Transverse colon (tissue), 4 donors: ENCODE results near the gene IL17B. TPM values are rescaled to one million over a fixed set of nuclear protein-coding genes. Genes with fewer than 3 reads are reported as not detected.

Experiments used
- DNase-seq: peaks from one replicate; pipeline ENCODE4 v3.0.0-alpha.2; 2019
- H3K27ac ChIP-seq, 4 donors: fragments of 200-600 bp; sonication (generic); 2 replicates each; pipeline ENCODE4 v1.5.1; 2016 to 2018; ENCODE audit warnings: inconsistent platforms in 4 of 4
- H3K27me3 ChIP-seq: fragments of 200-600 bp; sonication (generic); 2 replicates; pipeline ENCODE4 v1.5.1; 2017; ENCODE audit warnings: inconsistent platforms
- H3K36me3 ChIP-seq, 4 donors: fragments of 200-600 bp; sonication (generic); 2 replicates each; pipeline ENCODE4 v1.5.1; 2017 to 2019; ENCODE audit warnings: inconsistent platforms in 4 of 4
- H3K4me1 ChIP-seq, 4 donors: fragments of 200-600 bp; sonication (generic); 2 replicates each; pipeline ENCODE4 v1.5.1; 2017 to 2020; ENCODE audit warnings: inconsistent platforms in 4 of 4
- H3K4me3 ChIP-seq, 4 donors: fragments of 200-600 bp; sonication (generic); 1 replicate in 1 of 4; 2 replicates in 3 of 4; pipeline versions ENCODE4 v1.5.1 to v1.6.1; 2017 to 2019; ENCODE audit warnings: inconsistent platforms in 4 of 4
- H3K9me3 ChIP-seq, 2 donors: fragments of 200-600 bp; sonication (generic); 2 replicates each; pipeline ENCODE4 v1.5.1; 2017 to 2019; ENCODE audit warnings: inconsistent platforms in 2 of 2
- CTCF ChIP-seq, 5 experiments: fragments of 200-600 bp in 3 of 5; fragments of 450-650 bp in 2 of 5; sonication (generic) in 3 of 5; IDR thresholded peaks; 1 replicate in 2 of 5; 2 replicates in 3 of 5; pipeline ENCODE4 v1.5.1; 2016 to 2017; ENCODE audit warnings: antibody characterized with exemption in 5 of 5, inconsistent platforms in 3 of 5, mild to moderate bottlenecking in 2 of 5, moderate library complexity in 1 of 5
- EP300 ChIP-seq: sonication (generic); formaldehyde crosslinking; IDR thresholded peaks from one replicate; pipeline ENCODE4 v1.6.1; 2017; ENCODE audit warnings: antibody characterized with exemption, low read depth
- POLR2A ChIP-seq: fragments of 450-650 bp; IDR thresholded peaks from one replicate; pipeline ENCODE4 v1.6.1; 2016; ENCODE audit warnings: antibody characterized with exemption, mild to moderate bottlenecking, moderate library complexity
- POLR2AphosphoS5 ChIP-seq, 3 donors: sonication (generic); formaldehyde crosslinking; IDR thresholded peaks; one replicate each; pipeline ENCODE4 v1.6.1; 2016; ENCODE audit warnings: antibody characterized with exemption in 3 of 3
- WGBS, 2 donors: methylation state at CpG; one replicate each; pipeline ENCODE4 v1.1.5; 2018; ENCODE audit warnings: low coverage in 1 of 2; 5-methylcytosine and 5-hydroxymethylcytosine counted together
- in situ Hi-C, 4 donors: fragments of 200-750 bp; cut with MboI; loops; one replicate each; pipeline versions ENCODE4 v1.15.0 to v1.15.1; 2017; ENCODE audit warnings: low sequenced_read_pairs in 3 of 4, low pct_ligation_motif_present in 1 of 4, low pct_unique_long_range_greater_than_20kb in 1 of 4
- intact Hi-C: fragments of 100-400 bp; cut with DNase I; formaldehyde crosslinking; loops from one replicate; pipeline ENCODE4 v1.15.1; 2023; ENCODE audit warnings: low total_unique reads
- total RNA-seq, 4 donors: library from RNA; depleted of rRNA; stranded (reverse); fragments of >200 nt; gene quantifications; one replicate each; pipeline ENCODE4 v1.1.0, GENCODE V29; 2016

The IL17B gene
- total RNA-seq, 4 donors from 2014 or later = not detected

GRCh38 chr5:149410721-149411432 lies 31.8 kb upstream of the IL17B start:
- in situ Hi-C loops = no loop called here
- Histone ChIP-seq H3K9me3 (no peaks in the 10 kb centered on the region), H3K4me3 (peak overlapping the region; percentile 43 to 53 (median 50)), H3K36me3 (peaks cover 0 to 28% (median 0%) of the 10 kb centered on the region in 4 donors), H3K27ac (peak overlapping the region; percentile 82 to 97 (median 93)), H3K4me1 (peaks cover 0 to 26% (median 6%) of the 10 kb centered on the region in 4 donors), H3K27me3 (no peaks in the 10 kb centered on the region)
- intact Hi-C loops = no loop called here
- peak in 1 of 3 donors; percentile 7 for TF ChIP-seq POLR2AphosphoS5 (IDR thresholded peaks at IDR 0.05)
- TF ChIP-seq POLR2A = no peak
- DNase-seq = no peak
- WGBS, 2 donors = 37 to 70% methylated on average over 5 to 15 of the region's 15 CpGs

GRCh38 chr5:149410071-149410470 lies 31.0 kb upstream of the IL17B start:
- in situ Hi-C loops = no loop called here
- peak overlapping the region; percentile 43 to 53 (median 50) for H3K4me3 ChIP-seq
- WGBS, 2 donors = 68 to 80% methylated on average over 1 to 7 of the region's 7 CpGs
- intact Hi-C loops = no loop called here
- TF ChIP-seq CTCF (IDR thresholded peaks at IDR 0.05) = no peak
- peak; percentile 1 for TF ChIP-seq POLR2A
- TF ChIP-seq POLR2AphosphoS5 (IDR thresholded peaks at IDR 0.05) = peak in 1 of 3 donors; percentile 3
- DNase-seq = no peak
- H3K36me3 ChIP-seq = peaks cover 0 to 28% (median 0%) of the 10 kb centered on the region in 4 donors
- H3K9me3 ChIP-seq = no peaks in the 10 kb centered on the region
- peak overlapping the region; percentile 82 to 97 (median 93) for H3K27ac ChIP-seq
- H3K4me1 ChIP-seq = peaks cover 6 to 26% (median 6%) of the 10 kb centered on the region in 4 donors
- no peaks in the 10 kb centered on the region for H3K27me3 ChIP-seq

- no peak for DNase-seq
- Histone ChIP-seq H3K27me3 (no peaks in the 10 kb centered on the region), H3K36me3 (peaks cover 0 to 28% (median 0%) of the 10 kb centered on the region in 4 donors), H3K4me3 (peak overlapping the region; percentile 43 to 53 (median 50)), H3K9me3 (no peaks in the 10 kb centered on the region), H3K4me1 (peaks cover under 1 to 22% (median 10%) of the 10 kb centered on the region in 4 donors), H3K27ac (peak overlapping the region; percentile 82 to 97 (median 93))
- intact Hi-C loops = no loop called here
- in situ Hi-C loops = no loop called here
- WGBS, 2 donors = 61 to 70% methylated on average over 2 to 6 of the region's 6 CpGs
- no peak for TF ChIP-seq CTCF (IDR thresholded peaks at IDR 0.05)
- TF ChIP-seq POLR2A = peak; percentile 11
- peak in 2 of 3 donors; percentile 8 to 11 for TF ChIP-seq POLR2AphosphoS5 (IDR thresholded peaks at IDR 0.05)
These were observed 30.3 kb upstream of the IL17B start for GRCh38 chr5:149409268-149409948.

- peaks cover 0 to 28% (median 14%) of the 10 kb centered on the region in 4 donors for H3K4me1 ChIP-seq
- in situ Hi-C loops = no loop called here
- H3K27ac ChIP-seq = peak overlapping the region; percentile 82 to 97 (median 93)
- intact Hi-C loops = no loop called here
- DNase-seq = no peak
- 72 to 73% methylated on average over 3 to 12 of the region's 12 CpGs for WGBS, 2 donors
- peak overlapping the region; percentile 43 to 53 (median 50) for H3K4me3 ChIP-seq
- H3K36me3 ChIP-seq = peaks cover 0 to 28% (median 0%) of the 10 kb centered on the region in 4 donors
- TF ChIP-seq POLR2AphosphoS5 (IDR thresholded peaks at IDR 0.05) (no peak), POLR2A (no peak), CTCF (IDR thresholded peaks at IDR 0.05) (no peak), EP300 (no peak)
- no peaks in the 10 kb centered on the region for H3K27me3 ChIP-seq
- H3K9me3 ChIP-seq = no peaks in the 10 kb centered on the region
These were observed 29.4 kb upstream of the IL17B start for GRCh38 chr5:149408252-149409099.
